GM12891 (cell line): ENCODE measurements around the gene ACP7.

Source experiments
- PAX5 ChIP-seq: IDR thresholded peaks from 2 replicates; pipeline ENCODE4 v1.6.1; 2011; ENCODE audit warnings: low read length, moderate library complexity, mild to moderate bottlenecking; ENCODE audit not compliant: insufficient read depth, severe bottlenecking
- POLR2A ChIP-seq: IDR thresholded peaks from 2 replicates; pipeline ENCODE4 v1.6.1; 2011; ENCODE audit warnings: low read depth, low read length, control low read depth
- POLR2AphosphoS5 ChIP-seq: IDR thresholded peaks from 2 replicates; pipeline ENCODE4 v1.6.1; 2011; ENCODE audit warnings: low read depth, low read length, control low read depth
- POU2F2 ChIP-seq: IDR thresholded peaks from 2 replicates; pipeline ENCODE4 v1.6.1; 2011; ENCODE audit warnings: low read depth, mild to moderate bottlenecking, control low read depth, low read length, moderate library complexity
- SPI1 ChIP-seq: IDR thresholded peaks from 2 replicates; pipeline ENCODE4 v1.6.1; 2011; ENCODE audit warnings: low read depth, low read length, control low read depth
- TAF1 ChIP-seq: IDR thresholded peaks from 2 replicates; pipeline ENCODE4 v1.6.1; 2011; ENCODE audit warnings: low read depth, low read length, control low read depth

GRCh38 chr19:39087907-39088686 lies 3.9 kb downstream of the ACP7 start:
- TF ChIP-seq POLR2AphosphoS5 (no peak), POLR2A (no peak), TAF1 (no peak), POU2F2 (no peak), SPI1 (no peak), PAX5 (no peak)
